Measurements from ENCODE around the gene KDM4D. TPM values are rescaled to one million over a fixed set of nuclear protein-coding genes. Genes with fewer than 3 reads are reported as not detected.

Gene KDM4D
- total RNA-seq, 1 donor from 2014 or later, result 1.3 TPM

GRCh38 chr11:94964934-94965333 lies 8.6 kb upstream of the KDM4D start:
- no peak for TF ChIP-seq CTCF (IDR thresholded peaks at IDR 0.05; ENCODE audit: partially characterized antibody, unreplicated experiment)
- no peak overlapping the region for H3K27ac Mint-ChIP-seq (ENCODE audit: unreplicated experiment)
- H3K4me1 Mint-ChIP-seq (ENCODE audit: low read depth, unreplicated experiment), result no peaks in the 10 kb centered on the region
- H3K27me3 Mint-ChIP-seq (ENCODE audit: unreplicated experiment), result no peaks in the 10 kb centered on the region
- no peaks in the 10 kb centered on the region for H3K36me3 Mint-ChIP-seq (ENCODE audit: unreplicated experiment)
- DNase-seq, result no peak
- H3K9me3 Mint-ChIP-seq (ENCODE audit: unreplicated experiment), result no peaks in the 10 kb centered on the region
- no peak overlapping the region for H3K4me3 Mint-ChIP-seq (ENCODE audit: unreplicated experiment)

DNA sequence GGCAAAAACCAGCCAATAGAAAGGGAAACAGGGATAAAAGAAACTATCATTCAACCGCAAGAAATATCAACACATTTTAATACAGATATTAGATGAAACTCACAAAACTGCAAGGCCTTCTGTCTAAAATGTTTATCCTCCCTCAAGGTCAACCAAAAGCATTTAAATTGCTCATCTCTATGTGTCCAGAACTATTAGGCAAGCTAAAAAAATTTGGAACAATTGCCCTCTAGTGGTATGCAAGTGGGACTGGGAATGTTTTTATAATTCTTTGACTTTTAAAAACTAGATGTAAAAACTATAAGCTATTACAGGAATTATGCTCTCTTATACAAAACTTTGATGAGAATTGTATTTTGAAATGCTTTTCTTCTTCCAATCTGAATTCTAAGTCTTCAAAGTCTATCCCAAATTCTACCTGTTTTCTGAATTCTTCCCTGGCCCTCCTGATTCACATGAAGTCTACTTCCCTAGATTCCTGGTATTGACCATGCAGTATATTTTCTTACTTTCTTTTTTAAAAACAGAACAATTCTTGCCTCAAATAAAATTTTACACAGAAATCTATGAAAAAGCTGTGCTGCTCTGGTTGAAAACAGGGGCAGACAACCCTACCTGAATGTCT lies 5.1 kb upstream of the KDM4D start:
- H3K27me3 Mint-ChIP-seq (ENCODE audit: unreplicated experiment), result no peaks in the 10 kb centered on the region
- peak; percentile 71 for TF ChIP-seq CTCF (IDR thresholded peaks at IDR 0.05; ENCODE audit: partially characterized antibody, unreplicated experiment)
- no peak overlapping the region for H3K4me3 Mint-ChIP-seq (ENCODE audit: unreplicated experiment)
- H3K36me3 Mint-ChIP-seq (ENCODE audit: unreplicated experiment), result no peaks in the 10 kb centered on the region
- no peak overlapping the region for H3K27ac Mint-ChIP-seq (ENCODE audit: unreplicated experiment)
- H3K9me3 Mint-ChIP-seq (ENCODE audit: unreplicated experiment), result no peaks in the 10 kb centered on the region
- no peak for DNase-seq
- H3K4me1 Mint-ChIP-seq (ENCODE audit: low read depth, unreplicated experiment), result no peaks in the 10 kb centered on the region

- no peak for DNase-seq
- no peak for TF ChIP-seq CTCF (IDR thresholded peaks at IDR 0.05; ENCODE audit: partially characterized antibody, unreplicated experiment)
- Mint-ChIP-seq H3K27me3 (ENCODE audit: unreplicated experiment) (peaks cover 1% of the 10 kb centered on the region), H3K9me3 (ENCODE audit: unreplicated experiment) (no peaks in the 10 kb centered on the region), H3K4me1 (ENCODE audit: low read depth, unreplicated experiment) (no peaks in the 10 kb centered on the region), H3K27ac (ENCODE audit: unreplicated experiment) (peak overlapping the region; percentile 93), H3K4me3 (ENCODE audit: unreplicated experiment) (peak overlapping the region; percentile 94), H3K36me3 (ENCODE audit: unreplicated experiment) (no peaks in the 10 kb centered on the region)
Observed at GRCh38 chr11:94972700-94973098, 810 bp upstream of the KDM4D start.

GRCh38 chr11:94974178-94974577 lies 669 bp downstream of the KDM4D start:
- Mint-ChIP-seq H3K27ac (ENCODE audit: unreplicated experiment) (no peak overlapping the region), H3K36me3 (ENCODE audit: unreplicated experiment) (no peaks in the 10 kb centered on the region), H3K27me3 (ENCODE audit: unreplicated experiment) (peaks cover 1% of the 10 kb centered on the region), H3K9me3 (ENCODE audit: unreplicated experiment) (no peaks in the 10 kb centered on the region), H3K4me1 (ENCODE audit: low read depth, unreplicated experiment) (no peaks in the 10 kb centered on the region), H3K4me3 (ENCODE audit: unreplicated experiment) (peak overlapping the region; percentile 94)
- TF ChIP-seq CTCF (IDR thresholded peaks at IDR 0.05; ENCODE audit: partially characterized antibody, unreplicated experiment), result no peak
- no peak for DNase-seq

DNA sequence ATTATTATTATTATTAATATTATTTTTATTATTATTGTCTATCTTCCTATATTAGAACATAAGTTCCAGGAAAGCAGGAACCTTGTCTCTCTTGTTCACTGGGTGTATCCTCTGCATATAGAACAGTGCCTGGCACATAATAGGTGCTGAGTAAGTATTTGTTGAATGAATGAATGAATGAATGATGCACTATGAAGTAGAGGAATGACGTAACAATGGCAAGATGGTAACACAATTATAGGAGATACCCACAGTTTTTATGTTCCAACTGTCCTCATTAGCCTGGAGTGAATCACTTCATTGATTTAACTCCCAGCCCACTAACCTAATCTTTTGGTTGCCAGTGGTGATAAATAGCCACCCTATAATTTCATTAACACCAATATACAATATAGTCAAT lies 2.1 kb downstream of the KDM4D start:
- H3K4me1 Mint-ChIP-seq (ENCODE audit: low read depth, unreplicated experiment), result no peaks in the 10 kb centered on the region
- H3K4me3 Mint-ChIP-seq (ENCODE audit: unreplicated experiment), result no peak overlapping the region
- peaks cover 1% of the 10 kb centered on the region for H3K27me3 Mint-ChIP-seq (ENCODE audit: unreplicated experiment)
- H3K27ac Mint-ChIP-seq (ENCODE audit: unreplicated experiment), result no peak overlapping the region
- H3K36me3 Mint-ChIP-seq (ENCODE audit: unreplicated experiment), result no peaks in the 10 kb centered on the region
- TF ChIP-seq CTCF (IDR thresholded peaks at IDR 0.05; ENCODE audit: partially characterized antibody, unreplicated experiment), result no peak
- no peaks in the 10 kb centered on the region for H3K9me3 Mint-ChIP-seq (ENCODE audit: unreplicated experiment)
- no peak for DNase-seq

All from glutamatergic neuron (in vitro differentiated cells).